Hepatocyte (in vitro differentiated cells): ENCODE data around the gene ATAD1. TPM values are rescaled to one million over a fixed set of nuclear protein-coding genes. Genes with fewer than 3 reads are reported as not detected.

ENCODE experiments used
- DNase-seq: peaks from one replicate; pipeline ENCODE4 v3.0.0-alpha.2; 2016; ENCODE audit warnings: low spot score
- H2AFZ ChIP-seq: fragments of 200-600 bp; sonication (generic); 2 replicates; pipeline ENCODE4 v1.6.0; 2016; ENCODE audit warnings: antibody characterized with exemption, mild to moderate bottlenecking
- H3K27ac ChIP-seq: fragments of 200-600 bp; sonication (generic); 2 replicates; pipeline ENCODE4 v1.5.1; 2016; ENCODE audit warnings: mild to moderate bottlenecking
- H3K27me3 ChIP-seq: fragments of 200-600 bp; sonication (generic); 2 replicates; pipeline ENCODE4 v1.6.1; 2016
- H3K36me3 ChIP-seq: fragments of 200-600 bp; sonication (generic); replicated peaks from 2 replicates; pipeline ENCODE4 v1.5.1; 2016; ENCODE audit warnings: low read depth; ENCODE audit not compliant: insufficient read depth
- H3K4me1 ChIP-seq: fragments of 200-600 bp; sonication (generic); 2 replicates; pipeline ENCODE4 v1.5.1; 2016; ENCODE audit warnings: mild to moderate bottlenecking, moderate library complexity; ENCODE audit not compliant: insufficient read depth
- H3K4me2 ChIP-seq: fragments of 200-600 bp; sonication (generic); 2 replicates; pipeline ENCODE4 v1.6.0; 2016
- H3K4me3 ChIP-seq: fragments of 200-600 bp; sonication (generic); 2 replicates; pipeline ENCODE4 v1.5.1; 2016; ENCODE audit warnings: mild to moderate bottlenecking
- H3K79me2 ChIP-seq: fragments of 200-600 bp; sonication (generic); 2 replicates; pipeline ENCODE4 v1.6.0; 2017; ENCODE audit warnings: mild to moderate bottlenecking
- H3K9me2 ChIP-seq: fragments of 200-600 bp; sonication (generic); replicated peaks from 2 replicates; pipeline ENCODE4 v1.6.0; 2017; ENCODE audit warnings: mild to moderate bottlenecking; ENCODE audit not compliant: insufficient read depth
- H3K9me3 ChIP-seq: fragments of 200-600 bp; sonication (generic); 2 replicates; pipeline ENCODE4 v1.5.1; 2016; ENCODE audit warnings: low read depth, mild to moderate bottlenecking
- H4K20me1 ChIP-seq: fragments of 200-600 bp; sonication (generic); 2 replicates; pipeline ENCODE4 v1.6.0; 2016; ENCODE audit warnings: mild to moderate bottlenecking; ENCODE audit not compliant: insufficient read depth, poor library complexity, severe bottlenecking
- EZH2 ChIP-seq: fragments of 200-600 bp; sonication (generic); IDR thresholded peaks from 2 replicates; pipeline ENCODE4 v1.6.1; 2016; ENCODE audit warnings: antibody characterized with exemption, mild to moderate bottlenecking, borderline replicate concordance
- EZH2phosphoT487 ChIP-seq: fragments of 200-600 bp; sonication (generic); IDR thresholded peaks from one replicate; pipeline ENCODE4 v1.6.1; 2018; ENCODE audit warnings: antibody characterized with exemption, mild to moderate bottlenecking, low read depth, moderate library complexity; ENCODE audit not compliant: unreplicated experiment, severe bottlenecking
- WGBS: methylation state at CpG from one replicate; pipeline ENCODE4 v1.1.6; 2016; ENCODE audit warnings: low lambda C conversion rate; ENCODE audit errors: missing lambda C conversion rate; 5-methylcytosine and 5-hydroxymethylcytosine counted together
- polyA plus RNA-seq: library from polyadenylated mRNA; unstranded; fragments of >200 nt; fragmentation: Nextera tagmentation; extraction: Ambion mirVana; gene quantifications from 2 replicates; pipeline ENCODE4 v1.2.1, GENCODE V29; 2016
- total RNA-seq: library from RNA; depleted of rRNA; stranded (reverse); fragments of >200 nt; gene quantifications from 2 replicates; pipeline ENCODE4 v1.2.3, GENCODE V29; 2014
- TF ChIP-seq, protein P1 (sequence below): fragments of 200-600 bp; sonication (generic); IDR thresholded peaks from 2 replicates; pipeline ENCODE4 v1.5.1; 2016; ENCODE audit warnings: antibody characterized with exemption, mild to moderate bottlenecking; ENCODE audit not compliant: poor library complexity

Gene ATAD1
- total and polyA plus RNA-seq, 2 experiments from 2014 or later: 33.4 to 50.7 TPM

DNA sequence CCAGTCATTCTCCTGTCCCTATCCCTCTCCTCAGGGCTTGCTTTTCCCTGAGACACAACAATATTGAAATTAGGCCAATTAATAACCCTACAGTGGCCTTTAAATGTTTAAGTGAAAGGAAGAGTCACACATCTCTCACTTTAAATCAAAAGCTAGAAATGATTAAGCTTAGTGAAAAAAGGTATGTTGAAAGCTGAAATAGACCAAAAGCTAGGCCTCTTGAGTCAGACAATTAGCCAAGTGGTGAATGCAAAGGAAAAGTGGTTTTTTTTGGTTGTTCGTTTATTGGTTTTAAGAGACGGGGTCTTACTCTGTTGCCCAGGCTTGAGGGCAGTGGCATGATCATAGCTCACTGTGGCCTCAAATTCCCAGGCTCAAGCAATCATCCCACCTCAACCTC, 9.7 kb upstream of the ATAD1 start:
- Histone ChIP-seq H3K4me2 (no peak overlapping the region), H3K9me2 (no peaks in the 10 kb centered on the region), H3K4me3 (no peak overlapping the region), H4K20me1 (no peaks in the 10 kb centered on the region), H3K4me1 (no peaks in the 10 kb centered on the region), H3K36me3 (no peaks in the 10 kb centered on the region), H3K27ac (no peak overlapping the region), H3K9me3 (no peaks in the 10 kb centered on the region), H2AFZ (no peak overlapping the region), H3K27me3 (no peaks in the 10 kb centered on the region), H3K79me2 (no peaks in the 10 kb centered on the region)
- TF ChIP-seq EZH2phosphoT487 (no peak), EZH2 (no peak)
- TF ChIP-seq, protein P1, sequence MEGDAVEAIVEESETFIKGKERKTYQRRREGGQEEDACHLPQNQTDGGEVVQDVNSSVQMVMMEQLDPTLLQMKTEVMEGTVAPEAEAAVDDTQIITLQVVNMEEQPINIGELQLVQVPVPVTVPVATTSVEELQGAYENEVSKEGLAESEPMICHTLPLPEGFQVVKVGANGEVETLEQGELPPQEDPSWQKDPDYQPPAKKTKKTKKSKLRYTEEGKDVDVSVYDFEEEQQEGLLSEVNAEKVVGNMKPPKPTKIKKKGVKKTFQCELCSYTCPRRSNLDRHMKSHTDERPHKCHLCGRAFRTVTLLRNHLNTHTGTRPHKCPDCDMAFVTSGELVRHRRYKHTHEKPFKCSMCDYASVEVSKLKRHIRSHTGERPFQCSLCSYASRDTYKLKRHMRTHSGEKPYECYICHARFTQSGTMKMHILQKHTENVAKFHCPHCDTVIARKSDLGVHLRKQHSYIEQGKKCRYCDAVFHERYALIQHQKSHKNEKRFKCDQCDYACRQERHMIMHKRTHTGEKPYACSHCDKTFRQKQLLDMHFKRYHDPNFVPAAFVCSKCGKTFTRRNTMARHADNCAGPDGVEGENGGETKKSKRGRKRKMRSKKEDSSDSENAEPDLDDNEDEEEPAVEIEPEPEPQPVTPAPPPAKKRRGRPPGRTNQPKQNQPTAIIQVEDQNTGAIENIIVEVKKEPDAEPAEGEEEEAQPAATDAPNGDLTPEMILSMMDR: no peak
- no peak for DNase-seq
- WGBS: 94% methylated on average over 2 of the region's 2 CpGs

DNA sequence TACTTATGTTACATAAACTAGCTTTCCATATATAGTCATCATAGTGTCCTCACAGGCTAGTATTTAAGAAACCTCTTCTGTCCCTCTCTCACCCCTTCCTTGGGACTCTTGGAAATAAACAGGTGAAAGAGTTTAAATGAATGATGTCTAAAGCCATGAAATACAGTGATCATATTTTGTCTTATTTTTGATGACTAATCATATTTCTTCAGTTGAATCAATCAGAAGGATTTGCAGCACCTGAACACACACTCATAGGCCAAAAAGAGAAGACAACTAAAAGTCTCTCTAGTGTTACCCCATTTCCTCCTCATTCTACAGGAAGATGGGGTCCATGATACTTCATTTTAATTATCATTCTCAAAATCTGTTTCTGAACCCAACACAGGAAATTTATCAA, 8.6 kb upstream of the ATAD1 start:
- no peaks in the 10 kb centered on the region for H3K27me3 ChIP-seq
- no peaks in the 10 kb centered on the region for H4K20me1 ChIP-seq
- TF ChIP-seq EZH2 (no peak), EZH2phosphoT487 (no peak)
- TF ChIP-seq, protein P1: no peak

DNA sequence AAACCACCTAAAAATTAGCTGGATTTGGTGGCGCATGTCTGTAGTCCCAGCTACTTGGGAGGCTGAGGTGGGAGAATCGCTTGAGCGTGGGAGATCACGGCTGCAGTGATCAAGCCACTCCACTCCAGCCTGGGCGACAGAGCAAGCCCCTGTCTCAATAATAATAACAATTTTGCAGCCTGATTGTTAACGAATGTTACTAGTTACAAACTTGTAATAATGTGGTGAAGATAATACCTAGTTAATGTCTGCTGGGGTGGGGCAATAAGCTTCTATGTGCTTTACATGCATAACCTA, 1.2 kb upstream of the ATAD1 start:
- Histone ChIP-seq H3K4me3 (no peak overlapping the region), H3K27me3 (no peaks in the 10 kb centered on the region), H4K20me1 (peaks cover 9% of the 10 kb centered on the region), H3K4me1 (peaks cover 16% of the 10 kb centered on the region), H3K9me2 (no peaks in the 10 kb centered on the region), H3K9me3 (no peaks in the 10 kb centered on the region), H2AFZ (peak overlapping the region; percentile 95), H3K27ac (peak overlapping the region; percentile 97), H3K4me2 (peak overlapping the region; percentile 96), H3K36me3 (no peaks in the 10 kb centered on the region), H3K79me2 (peaks cover 36% of the 10 kb centered on the region)
- DNase-seq: no peak
- no peak for TF ChIP-seq EZH2phosphoT487
- TF ChIP-seq, protein P1: no peak
- 88% methylated on average over 6 of the region's 6 CpGs for WGBS

More for the DNA sequence above, 8.6 kb upstream of the ATAD1 start:
- H3K27ac ChIP-seq: no peak overlapping the region
- no peak overlapping the region for H3K4me2 ChIP-seq
- no peaks in the 10 kb centered on the region for H3K4me1 ChIP-seq
- DNase-seq: no peak
- no peak overlapping the region for H3K4me3 ChIP-seq
- no peak overlapping the region for H2AFZ ChIP-seq
- H3K9me3 ChIP-seq: no peaks in the 10 kb centered on the region
- no peaks in the 10 kb centered on the region for H3K9me2 ChIP-seq
- no peaks in the 10 kb centered on the region for H3K36me3 ChIP-seq
- no peaks in the 10 kb centered on the region for H3K79me2 ChIP-seq
